Measurements from ENCODE around the gene COL6A1.

GRCh38 chr21:46017695-46018094 lies 36.1 kb downstream of the COL6A1 start:
- TF ChIP-seq CTCF (IDR thresholded peaks at IDR 0.05; ENCODE audit: low read depth, low read length, poor library complexity, severe bottlenecking) (no peak), EZH2phosphoT487 (IDR thresholded peaks at IDR 0.05; ENCODE audit: borderline replicate concordance, low read length) (no peak)

Measured in DOHH2 (cell line).